HCT116 (cell line): ENCODE results near the gene NOLC1. TPM values are rescaled to one million over a fixed set of nuclear protein-coding genes. Genes with fewer than 3 reads are reported as not detected.

Source experiments
- ATAC-seq: fragments of 200-7000 bp; cut with Tn5 transposase; 2 replicates; pipeline ENCODE4 v1.9.1; 2020; ENCODE audit warnings: mild to moderate bottlenecking, moderate library complexity
- BruUV-seq: library from RNA; stranded (reverse); fragments of 400-500 nt; replicated peaks from 2 replicates; lab custom pipeline; 2021; lab: Mats Ljungman, UMichigan
- CTCF ChIA-PET: fragments of 300-600 bp; sonication (Branson Sonifier 250); formaldehyde crosslinking; loops from one replicate; lab custom pipeline; 2021; ENCODE audit warnings: antibody characterized with exemption; lab: Charles Lee
- POLR2A ChIA-PET: fragments of 300-600, 350-600 bp; sonication (Branson Sonifier 250); formaldehyde crosslinking; loops from one replicate; lab custom pipeline; 2021; ENCODE audit warnings: antibody characterized with exemption; lab: Charles Lee
- RAD21 ChIA-PET, 2 experiments: fragments of 300-600 bp; sonication (Branson Sonifier 250); formaldehyde crosslinking; loops; one replicate each; lab custom pipeline; 2023; ENCODE audit warnings: low total read pairs in 2 of 2; ENCODE audit not compliant: uncharacterized antibody in 2 of 2, unreplicated experiment in 2 of 2, low non-redundant PET in 1 of 2; lab: Charles Lee
- DNase-seq: peaks from one replicate; pipeline ENCODE4 v3.0.0-alpha.2; 2010; ENCODE audit warnings: low read depth, low spot score
- H2AFZ ChIP-seq: fragments of 200-600 bp; shearing (Covaris generic), sonication (generic); 2 replicates; pipeline ENCODE4 v1.6.1; 2017; ENCODE audit warnings: low read depth, mixed run types, mixed read lengths, antibody characterized with exemption, low read length; ENCODE audit not compliant: poor library complexity, severe bottlenecking
- H3K27ac ChIP-seq: 2 replicates; pipeline ENCODE4 v1.5.1; 2012; ENCODE audit warnings: low read depth, low read length
- H3K27me3 ChIP-seq: fragments of 200-600 bp; sonication (generic); 2 replicates; pipeline ENCODE4 v1.6.1; 2016; ENCODE audit warnings: mixed run types, low read length, mixed read lengths; ENCODE audit not compliant: insufficient read depth
- H3K36me3 ChIP-seq, 2 experiments: fragments of 200-500 bp in 1 of 2; fragments of 200-600 bp in 1 of 2; sonication (Bioruptor generic) in 1 of 2; sonication (generic) in 1 of 2; 2 replicates each; pipeline versions ENCODE4 v1.5.1 to v1.6.1; 2014 to 2016; ENCODE audit warnings: low read length in 2 of 2, inconsistent platforms in 1 of 2, mixed read lengths in 1 of 2, mixed run types in 1 of 2; ENCODE audit not compliant: insufficient read depth in 2 of 2, control insufficient read depth in 1 of 2
- H3K4me1 ChIP-seq, 2 experiments: fragments of 200-600 bp in 1 of 2; sonication (generic) in 1 of 2; 2 replicates each; pipeline versions ENCODE4 v1.5.1 to v1.6.1; 2012 to 2017; ENCODE audit warnings: low read length in 2 of 2, inconsistent platforms in 1 of 2, mild to moderate bottlenecking in 1 of 2, mixed read lengths in 1 of 2, mixed run types in 1 of 2, moderate library complexity in 1 of 2; ENCODE audit not compliant: insufficient read depth in 2 of 2, control insufficient read depth in 1 of 2
- H3K4me2 ChIP-seq: fragments of 200-600 bp; sonication (generic); 2 replicates; pipeline ENCODE4 v1.6.1; 2017; ENCODE audit warnings: mixed run types, low read length, mixed read lengths
- H3K4me3 ChIP-seq, 2 experiments: fragments of 200-600 bp in 1 of 2; sonication (generic) in 1 of 2; replicated peaks in 1 of 2; 2 replicates each; pipeline ENCODE4 v1.5.1; 2011 to 2016; ENCODE audit warnings: low read length in 2 of 2, control low read depth in 1 of 2, low read depth in 1 of 2, mild to moderate bottlenecking in 1 of 2, mixed read lengths in 1 of 2, mixed run types in 1 of 2
- H3K79me2 ChIP-seq: fragments of 200-600 bp; sonication (generic); 2 replicates; pipeline ENCODE4 v1.6.1; 2017; ENCODE audit warnings: mild to moderate bottlenecking, mixed run types, low read length, moderate library complexity, mixed read lengths; ENCODE audit not compliant: insufficient read depth
- H3K9ac ChIP-seq: fragments of 200-600 bp; sonication (generic); 2 replicates; pipeline ENCODE4 v1.6.1; 2016; ENCODE audit warnings: low read length, mixed read lengths
- H3K9me2 ChIP-seq: fragments of 200-600 bp; sonication (generic), shearing (Covaris generic); 2 replicates; pipeline ENCODE4 v1.6.1; 2017; ENCODE audit warnings: mixed run types, mild to moderate bottlenecking, moderate library complexity; ENCODE audit not compliant: insufficient read depth
- H3K9me3 ChIP-seq, 2 experiments: fragments of 200-500 bp in 1 of 2; fragments of 200-600 bp in 1 of 2; sonication (Bioruptor generic) in 1 of 2; sonication (generic) in 1 of 2; 2 replicates each; pipeline ENCODE4 v1.6.1; 2014 to 2017; ENCODE audit warnings: low read length in 2 of 2, mixed read lengths in 2 of 2, inconsistent platforms in 1 of 2, low read depth in 1 of 2, mild to moderate bottlenecking in 1 of 2, mixed run types in 1 of 2, moderate library complexity in 1 of 2; ENCODE audit not compliant: control insufficient read depth in 1 of 2, insufficient read depth in 1 of 2
- H4K20me1 ChIP-seq: fragments of 200-600 bp; sonication (generic), shearing (Covaris generic); 2 replicates; pipeline ENCODE4 v1.6.1; 2017; ENCODE audit warnings: mixed run types, mild to moderate bottlenecking, moderate library complexity; ENCODE audit not compliant: insufficient read depth
- ATF3 ChIP-seq: IDR thresholded peaks from 2 replicates; pipeline ENCODE4 v1.6.1; 2012
- CBX3 ChIP-seq: IDR thresholded peaks from 2 replicates; pipeline ENCODE4 v1.6.1; 2012; ENCODE audit warnings: low read depth
- EGR1 ChIP-seq: IDR thresholded peaks from 2 replicates; pipeline ENCODE4 v1.6.1; 2012; ENCODE audit warnings: low read depth
- ELF1 ChIP-seq: IDR thresholded peaks from 2 replicates; pipeline ENCODE4 v1.6.1; 2012; ENCODE audit warnings: low read depth, borderline replicate concordance
- EZH2 ChIP-seq: fragments of 200-600 bp; sonication (generic); IDR thresholded peaks from 2 replicates; pipeline ENCODE4 v1.6.1; 2017; ENCODE audit warnings: antibody characterized with exemption, mixed run types
- FOSL1 ChIP-seq: IDR thresholded peaks from 2 replicates; pipeline ENCODE4 v1.6.1; 2012; ENCODE audit warnings: low read depth
- JUND ChIP-seq: IDR thresholded peaks from 2 replicates; pipeline ENCODE4 v1.6.1; 2012
- MAX ChIP-seq: IDR thresholded peaks from 2 replicates; pipeline ENCODE4 v1.6.1; 2012
- POLR2A ChIP-seq: IDR thresholded peaks from 2 replicates; pipeline ENCODE4 v1.7.0; 2011; ENCODE audit warnings: borderline replicate concordance; ENCODE audit not compliant: insufficient read depth, insufficient read length; ENCODE audit errors: extremely low read depth
- POLR2AphosphoS5 ChIP-seq: IDR thresholded peaks from 2 replicates; pipeline ENCODE4 v1.6.1; 2011; ENCODE audit warnings: mild to moderate bottlenecking, low read depth, low read length, moderate library complexity
- SIN3A ChIP-seq: IDR thresholded peaks from 2 replicates; pipeline ENCODE4 v1.6.1; 2012; ENCODE audit warnings: low read depth
- SP1 ChIP-seq: IDR thresholded peaks from 2 replicates; pipeline ENCODE4 v1.6.1; 2012; ENCODE audit warnings: low read depth
- SRF ChIP-seq: IDR thresholded peaks from 2 replicates; pipeline ENCODE4 v1.6.1; 2012; ENCODE audit warnings: low read depth
- YY1 ChIP-seq: IDR thresholded peaks from 2 replicates; pipeline ENCODE4 v1.6.1; 2011; ENCODE audit warnings: low read length, low read depth, moderate library complexity, mild to moderate bottlenecking; ENCODE audit not compliant: insufficient replicate concordance; ENCODE audit errors: extremely low read depth
- intact Hi-C: fragments of 100-400 bp; cut with micrococcal nuclease; formaldehyde crosslinking; loops from 2 replicates; pipeline ENCODE4 v1.10.0; 2022
- total RNA-seq: library from RNA; stranded (reverse); gene quantifications from one replicate; pipeline ENCODE4 v1.2.1, GENCODE V29; 2021; ENCODE audit not compliant: unreplicated experiment
- TF ChIP-seq, protein P1 (sequence below): IDR thresholded peaks from 2 replicates; pipeline ENCODE4 v1.6.1; 2012; ENCODE audit warnings: low read depth

Gene NOLC1
- total RNA-seq, 1 experiment from 2014 or later, result 231 TPM

- Histone ChIP-seq H4K20me1 (peaks cover 47% of the 10 kb centered on the region; the same call in 1 of the 2 replicates), H3K4me3 (no peak overlapping the region), H3K4me2 (no peak overlapping the region), H3K79me2 (peaks cover 81% of the 10 kb centered on the region), H3K9ac (no peak overlapping the region), H3K27me3 (no peaks in the 10 kb centered on the region), H2AFZ (no peak overlapping the region), H3K36me3 (peaks cover 82 to 97% of the 10 kb centered on the region in 2 experiments), H3K9me3 (no peaks in the 10 kb centered on the region), H3K4me1 (peaks cover 0 to 5% of the 10 kb centered on the region in 2 experiments; a peak in 2 of 4 replicates), H3K9me2 (no peaks in the 10 kb centered on the region), H3K27ac (no peak overlapping the region)
- no TSS peak for BruUV-seq
- TF ChIP-seq SP1 (no peak), ATF3 (no peak), EGR1 (no peak), EZH2 (no peak), SIN3A (no peak), MAX (no peak), SRF (no peak), YY1 (no peak), JUND (no peak), ELF1 (no peak), CBX3 (no peak), POLR2AphosphoS5 (no peak), POLR2A (no peak), FOSL1 (no peak)
- TF ChIP-seq, protein P1, sequence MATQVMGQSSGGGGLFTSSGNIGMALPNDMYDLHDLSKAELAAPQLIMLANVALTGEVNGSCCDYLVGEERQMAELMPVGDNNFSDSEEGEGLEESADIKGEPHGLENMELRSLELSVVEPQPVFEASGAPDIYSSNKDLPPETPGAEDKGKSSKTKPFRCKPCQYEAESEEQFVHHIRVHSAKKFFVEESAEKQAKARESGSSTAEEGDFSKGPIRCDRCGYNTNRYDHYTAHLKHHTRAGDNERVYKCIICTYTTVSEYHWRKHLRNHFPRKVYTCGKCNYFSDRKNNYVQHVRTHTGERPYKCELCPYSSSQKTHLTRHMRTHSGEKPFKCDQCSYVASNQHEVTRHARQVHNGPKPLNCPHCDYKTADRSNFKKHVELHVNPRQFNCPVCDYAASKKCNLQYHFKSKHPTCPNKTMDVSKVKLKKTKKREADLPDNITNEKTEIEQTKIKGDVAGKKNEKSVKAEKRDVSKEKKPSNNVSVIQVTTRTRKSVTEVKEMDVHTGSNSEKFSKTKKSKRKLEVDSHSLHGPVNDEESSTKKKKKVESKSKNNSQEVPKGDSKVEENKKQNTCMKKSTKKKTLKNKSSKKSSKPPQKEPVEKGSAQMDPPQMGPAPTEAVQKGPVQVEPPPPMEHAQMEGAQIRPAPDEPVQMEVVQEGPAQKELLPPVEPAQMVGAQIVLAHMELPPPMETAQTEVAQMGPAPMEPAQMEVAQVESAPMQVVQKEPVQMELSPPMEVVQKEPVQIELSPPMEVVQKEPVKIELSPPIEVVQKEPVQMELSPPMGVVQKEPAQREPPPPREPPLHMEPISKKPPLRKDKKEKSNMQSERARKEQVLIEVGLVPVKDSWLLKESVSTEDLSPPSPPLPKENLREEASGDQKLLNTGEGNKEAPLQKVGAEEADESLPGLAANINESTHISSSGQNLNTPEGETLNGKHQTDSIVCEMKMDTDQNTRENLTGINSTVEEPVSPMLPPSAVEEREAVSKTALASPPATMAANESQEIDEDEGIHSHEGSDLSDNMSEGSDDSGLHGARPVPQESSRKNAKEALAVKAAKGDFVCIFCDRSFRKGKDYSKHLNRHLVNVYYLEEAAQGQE, result no peak
- ChIA-PET CTCF (interaction anchor here (4.9 kb wide), 1 partner anchor 10 kb away, joined by 33 read pairs; no protein-coding TSS in a partner anchor), RAD21 (interaction anchor here in 1 of 2 experiments (0.7 kb wide), 1 partner anchor 12 kb away, joined by 6 read pairs; no protein-coding TSS in a partner anchor), POLR2A (interaction anchor here (1.6 kb wide), 1 partner anchor 10 kb away, joined by 11 read pairs; no protein-coding TSS in a partner anchor)
- intact Hi-C loops, result no loop called here
- DNase-seq (no peak), ATAC-seq (no peak)
These were observed 6.9 kb downstream of the NOLC1 start for GRCh38 chr10:102159051-102159597.
